ENCODE measurements around the gene C9orf72. TPM values are rescaled to one million over a fixed set of nuclear protein-coding genes. Genes with fewer than 3 reads are reported as not detected.
A peak's percentile ranks its signal among the peaks of the same experiment; 100 is the strongest.
"Not testable (repeated sequence)": the region's sequence is repeated elsewhere in the genome, so short reads cannot be mapped to it uniquely, and the experiment has no call there.

The C9orf72 gene
- total RNA-seq, 2 donors from 2014 or later, result 11.5 to 21.3 TPM

DNA sequence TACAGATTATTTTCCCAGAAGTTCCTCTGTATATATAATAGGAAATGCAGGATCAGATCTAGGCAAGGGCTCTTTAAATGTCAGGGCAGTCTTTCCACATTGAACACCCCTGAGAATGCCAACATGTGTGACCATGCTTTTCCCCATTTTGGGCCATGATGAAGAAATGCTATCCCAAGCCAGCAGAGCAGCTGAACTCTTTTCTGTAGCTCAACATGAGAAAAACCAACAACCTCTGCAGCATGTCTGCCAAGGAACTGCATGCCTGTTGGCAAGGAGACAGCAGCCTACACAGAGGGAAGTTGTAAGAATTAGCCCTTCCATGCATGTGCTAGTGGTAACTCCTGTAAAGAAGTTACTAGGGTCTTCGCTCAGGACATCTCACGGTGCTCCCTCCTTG lies 58.7 kb downstream of the C9orf72 start:
- Mint-ChIP-seq H3K4me1 (ENCODE audit: low read depth) (no peaks in the 10 kb centered on the region), H3K27ac (no peak overlapping the region), H3K27me3 (ENCODE audit: low read depth) (no peaks in the 10 kb centered on the region), H3K36me3 (ENCODE audit: insufficient read depth in 2 of 2) (no peaks in the 10 kb centered on the region), H3K9me3 (no peaks in the 10 kb centered on the region), H3K4me3 (no peak overlapping the region)
- DNase-seq (no peak), ATAC-seq (replicated peaks in 1 of 2) (no peak)

DNA sequence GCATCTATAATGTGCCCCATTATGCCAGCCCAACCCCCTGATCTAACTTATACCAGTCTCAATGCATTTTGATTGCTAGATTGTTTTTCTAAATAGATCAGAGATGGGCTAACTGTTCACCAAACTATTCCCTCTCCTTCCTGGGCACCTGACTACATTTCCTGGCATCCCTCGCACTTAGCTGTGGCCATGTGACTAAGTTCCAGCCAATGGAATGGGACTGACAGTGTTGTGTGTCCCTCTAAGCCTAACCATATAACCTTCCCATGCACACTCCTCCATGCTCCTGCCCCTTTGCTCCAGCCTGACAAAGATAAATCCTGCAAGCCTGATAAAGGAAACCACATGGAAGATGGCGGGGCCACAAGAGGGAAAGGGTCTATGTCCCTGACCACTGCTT lies 61.5 kb downstream of the C9orf72 start:
- DNase-seq (no peak), ATAC-seq (replicated peaks in 1 of 2) (no peak)
- Mint-ChIP-seq H3K27me3 (ENCODE audit: low read depth) (no peaks in the 10 kb centered on the region), H3K4me1 (ENCODE audit: low read depth) (no peaks in the 10 kb centered on the region), H3K36me3 (ENCODE audit: insufficient read depth in 2 of 2) (no peaks in the 10 kb centered on the region), H3K27ac (no peak overlapping the region), H3K9me3 (no peaks in the 10 kb centered on the region), H3K4me3 (no peak overlapping the region)

DNA sequence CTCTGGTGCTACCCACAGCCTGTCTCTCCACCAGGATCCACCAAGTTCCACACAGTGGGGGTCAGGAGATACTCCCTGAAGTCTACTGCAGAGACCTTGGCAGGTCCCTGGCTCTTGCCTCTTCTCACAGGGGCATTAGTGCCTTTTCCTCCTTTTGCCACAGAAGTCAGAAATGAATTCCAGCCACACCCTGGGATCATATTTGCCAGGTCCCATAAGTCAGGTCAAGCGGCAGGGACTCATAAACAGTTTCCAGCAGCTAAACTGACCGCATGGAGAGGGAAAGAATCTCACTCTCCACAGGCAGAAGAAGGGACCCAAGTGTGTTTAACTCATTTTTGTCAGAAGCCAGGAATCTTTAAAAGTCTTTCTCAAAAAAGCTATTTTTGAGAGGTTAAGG lies 62.5 kb downstream of the C9orf72 start:
- Mint-ChIP-seq H3K4me3 (no peak overlapping the region), H3K9me3 (no peaks in the 10 kb centered on the region), H3K27ac (no peak overlapping the region), H3K4me1 (ENCODE audit: low read depth) (peaks cover 7% of the 10 kb centered on the region), H3K27me3 (ENCODE audit: low read depth) (no peaks in the 10 kb centered on the region), H3K36me3 (ENCODE audit: insufficient read depth in 2 of 2) (no peaks in the 10 kb centered on the region)
- ATAC-seq (replicated peaks in 1 of 2) (no peak), DNase-seq (no peak)

DNA sequence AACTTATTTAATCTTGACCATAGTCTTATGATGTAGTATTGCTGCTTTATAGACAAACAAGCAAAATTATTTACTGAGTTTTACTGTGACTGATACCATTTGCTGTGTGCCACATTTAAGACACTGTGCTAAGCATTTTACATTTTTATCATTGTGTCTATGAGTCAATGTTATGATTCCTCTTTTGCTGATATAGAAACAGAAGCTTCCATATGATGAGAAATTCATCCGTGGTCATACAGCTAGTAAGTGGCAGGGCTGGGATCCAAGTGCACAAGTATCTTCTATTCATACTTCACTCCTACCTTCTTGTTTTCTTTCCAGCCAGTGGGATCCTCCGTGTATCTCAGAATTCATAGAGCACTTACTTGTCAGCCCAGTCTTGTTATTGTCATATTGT lies 66.3 kb downstream of the C9orf72 start:
- no peak for ATAC-seq (replicated peaks in 1 of 2)

DNA sequence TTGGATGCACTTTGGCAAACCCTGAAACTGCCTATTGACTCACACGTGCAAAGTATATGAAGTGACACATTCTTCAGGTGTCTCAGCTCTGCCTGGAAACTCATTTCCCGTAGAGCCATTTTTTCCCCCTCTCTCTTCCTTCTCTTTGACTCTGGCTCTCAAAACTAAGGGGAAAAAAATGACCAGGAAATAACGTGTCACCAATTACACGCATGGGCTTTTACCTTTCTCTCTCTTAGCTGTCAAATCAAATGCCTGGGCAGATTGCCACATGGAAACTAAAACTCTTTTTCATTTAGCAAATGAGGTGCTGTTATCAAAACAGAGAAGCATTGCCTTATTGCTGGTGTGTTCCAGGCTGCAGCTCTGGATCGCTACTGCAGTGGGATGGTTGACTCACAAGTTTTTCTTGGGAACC lies 67.5 kb downstream of the C9orf72 start:
- no peak overlapping the region for H3K27ac Mint-ChIP-seq
- peak; percentile 63 to 68 for ATAC-seq (replicated peaks in 1 of 2)
- H3K27me3 Mint-ChIP-seq (ENCODE audit: low read depth), result no peaks in the 10 kb centered on the region
- H3K36me3 Mint-ChIP-seq (ENCODE audit: insufficient read depth in 2 of 2), result peaks cover 0 to 2% of the 10 kb centered on the region in 2 donors
- peaks cover 21% of the 10 kb centered on the region for H3K4me1 Mint-ChIP-seq (ENCODE audit: low read depth)
- no peak overlapping the region for H3K4me3 Mint-ChIP-seq
- DNase-seq, result no peak
- peaks cover 2% of the 10 kb centered on the region in 2 donors for H3K9me3 Mint-ChIP-seq

More for the DNA sequence above, 66.3 kb downstream of the C9orf72 start:
- DNase-seq, result no peak
- H3K4me1 Mint-ChIP-seq (ENCODE audit: low read depth), result peaks cover 21% of the 10 kb centered on the region
- no peaks in the 10 kb centered on the region for H3K9me3 Mint-ChIP-seq
- H3K4me3 Mint-ChIP-seq, result no peak overlapping the region
- no peaks in the 10 kb centered on the region for H3K36me3 Mint-ChIP-seq (ENCODE audit: insufficient read depth in 2 of 2)
- H3K27ac Mint-ChIP-seq, result no peak overlapping the region
- H3K27me3 Mint-ChIP-seq (ENCODE audit: low read depth), result no peaks in the 10 kb centered on the region

DNA sequence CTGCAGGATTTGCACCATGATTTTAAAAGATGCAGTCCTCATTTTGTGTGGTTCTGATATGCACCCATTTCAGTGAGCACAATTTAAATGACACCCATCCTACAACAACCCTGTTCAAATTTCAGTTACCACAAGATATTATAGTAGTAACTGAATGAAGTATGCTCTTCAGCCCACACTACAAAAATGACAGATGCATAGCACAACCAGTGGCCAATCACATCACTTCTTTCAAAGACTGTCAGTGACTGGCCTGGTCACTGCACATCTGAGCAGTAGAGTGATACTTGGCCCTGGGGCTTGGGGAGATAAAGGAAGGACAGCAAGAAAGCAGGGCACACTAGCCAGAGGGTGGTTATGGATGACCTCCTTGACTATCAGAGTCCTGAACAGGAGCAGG lies 69.0 kb downstream of the C9orf72 start:
- H3K36me3 Mint-ChIP-seq (ENCODE audit: insufficient read depth in 2 of 2), result peaks cover 0 to 2% of the 10 kb centered on the region in 2 donors
- ATAC-seq (replicated peaks in 1 of 2) (peak; percentile 65 to 76), DNase-seq (no peak)
- peaks cover 32% of the 10 kb centered on the region for H3K4me1 Mint-ChIP-seq (ENCODE audit: low read depth)
- no peak overlapping the region for H3K27ac Mint-ChIP-seq
- H3K27me3 Mint-ChIP-seq (ENCODE audit: low read depth), result no peaks in the 10 kb centered on the region
- peaks cover 2% of the 10 kb centered on the region in 2 donors for H3K9me3 Mint-ChIP-seq
- H3K4me3 Mint-ChIP-seq, result no peak overlapping the region

DNA sequence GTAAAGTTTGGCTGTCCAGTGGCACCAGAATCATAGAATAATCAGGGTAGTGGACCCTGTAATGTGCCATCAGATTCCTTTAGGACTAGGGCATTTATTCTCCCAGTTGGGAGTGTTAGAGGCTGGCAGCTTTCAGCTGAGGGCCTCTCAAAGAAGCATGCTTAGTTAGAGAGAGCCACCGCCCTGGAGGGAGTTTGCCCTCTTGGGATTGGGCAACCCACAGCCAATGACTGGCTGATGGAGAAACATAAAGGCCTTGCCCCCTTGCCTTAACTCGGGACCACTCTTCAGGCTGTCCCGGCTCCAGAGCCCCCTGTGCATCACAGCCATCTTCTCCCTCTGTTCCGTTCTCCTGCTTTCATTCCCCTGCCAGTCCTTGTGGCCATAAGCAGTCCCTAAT lies 69.7 kb downstream of the C9orf72 start:
- Mint-ChIP-seq H3K9me3 (peaks cover 2% of the 10 kb centered on the region in 2 donors), H3K4me3 (no peak overlapping the region), H3K36me3 (ENCODE audit: insufficient read depth in 2 of 2) (peaks cover 0 to 2% of the 10 kb centered on the region in 2 donors), H3K27ac (no peak overlapping the region), H3K27me3 (ENCODE audit: low read depth) (no peaks in the 10 kb centered on the region), H3K4me1 (ENCODE audit: low read depth) (peaks cover 35% of the 10 kb centered on the region)
- ATAC-seq (replicated peaks in 1 of 2) (no peak), DNase-seq (no peak)

DNA sequence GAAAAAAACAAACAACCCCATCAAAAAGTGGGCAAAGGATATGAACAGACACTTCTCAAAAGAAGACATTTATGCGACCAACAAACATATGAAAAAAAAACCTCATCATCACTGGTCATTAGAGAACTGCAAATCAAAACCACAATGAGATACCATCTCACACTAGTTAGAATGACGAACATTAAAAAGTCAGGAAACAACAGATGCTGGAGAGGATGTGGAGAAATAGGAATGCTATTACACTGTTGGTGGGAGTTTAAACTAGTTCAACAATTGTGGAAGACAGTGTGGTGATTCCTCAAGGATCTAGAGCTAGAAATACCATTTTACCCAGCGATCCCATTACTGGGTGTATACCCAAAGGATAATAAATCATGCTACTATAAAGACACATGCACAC lies 72.4 kb downstream of the C9orf72 start:
- not testable (repeated sequence) for H3K27me3 Mint-ChIP-seq (ENCODE audit: low read depth); H3K27ac Mint-ChIP-seq; H3K9me3 Mint-ChIP-seq

DNA sequence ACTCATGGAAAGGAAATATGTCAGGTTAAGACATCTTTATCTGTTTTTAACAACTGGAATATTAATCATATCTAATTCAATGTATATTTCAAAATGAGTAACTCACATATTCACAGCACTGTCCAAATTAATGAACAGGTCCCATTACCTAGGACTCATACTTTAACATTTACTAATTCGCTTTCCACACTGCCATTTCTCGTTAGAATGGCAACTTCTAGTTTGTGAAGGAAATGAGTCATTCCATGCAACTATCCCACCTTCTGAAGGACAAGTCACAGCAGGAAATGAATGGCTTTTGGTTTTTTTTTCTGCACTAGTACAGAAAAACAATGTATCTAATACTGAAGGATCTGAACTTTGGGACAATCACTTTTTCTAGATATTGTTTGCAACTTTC lies 73.8 kb downstream of the C9orf72 start:
- ATAC-seq (replicated peaks in 1 of 2), result peak; percentile 72 to 74
- Mint-ChIP-seq H3K4me1 (ENCODE audit: low read depth) (peaks cover 23% of the 10 kb centered on the region), H3K27ac (no peak overlapping the region), H3K27me3 (ENCODE audit: low read depth) (no peaks in the 10 kb centered on the region), H3K4me3 (no peak overlapping the region), H3K36me3 (ENCODE audit: insufficient read depth in 2 of 2) (peaks cover 0 to 2% of the 10 kb centered on the region in 2 donors), H3K9me3 (peaks cover 2% of the 10 kb centered on the region in 2 donors)
- DNase-seq, result no peak

More for the DNA sequence above, 72.4 kb downstream of the C9orf72 start:
- not testable (repeated sequence) for H3K36me3 Mint-ChIP-seq (ENCODE audit: insufficient read depth in 2 of 2); H3K4me3 Mint-ChIP-seq; ATAC-seq (replicated peaks in 1 of 2); DNase-seq
- peaks cover 29% of the 10 kb centered on the region for H3K4me1 Mint-ChIP-seq (ENCODE audit: low read depth)

DNA sequence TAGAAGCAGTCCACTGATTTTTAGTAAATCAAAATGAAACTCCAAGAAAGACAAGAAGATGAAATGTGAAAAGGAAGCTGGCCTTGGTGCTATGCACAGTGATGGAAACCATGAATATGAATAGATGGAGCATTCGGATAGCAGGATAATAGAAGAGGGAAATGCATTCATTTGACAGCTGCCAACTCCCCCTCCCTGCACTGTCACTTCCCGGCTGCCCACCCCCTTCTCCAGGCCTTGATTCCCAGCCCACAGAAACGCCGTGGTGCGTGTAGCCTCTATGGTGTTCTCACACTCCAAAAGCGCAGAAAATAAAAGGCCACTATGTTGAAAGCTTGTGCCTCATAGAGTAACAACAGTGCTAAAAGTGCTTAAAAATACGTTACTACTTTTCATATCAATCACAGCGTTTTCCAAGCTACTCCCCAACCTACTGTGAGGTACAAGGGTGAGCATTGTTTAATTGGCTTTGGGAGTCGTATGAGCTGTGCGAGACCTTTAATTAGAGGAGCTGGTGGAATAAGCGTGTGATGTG lies 75.3 kb downstream of the C9orf72 start:
- ATAC-seq (replicated peaks in 1 of 2) (no peak), DNase-seq (no peak)
- Mint-ChIP-seq H3K4me1 (ENCODE audit: low read depth) (peaks cover 14% of the 10 kb centered on the region), H3K27ac (no peak overlapping the region), H3K27me3 (ENCODE audit: low read depth) (no peaks in the 10 kb centered on the region), H3K36me3 (ENCODE audit: insufficient read depth in 2 of 2) (peaks cover 4 to 5% of the 10 kb centered on the region in 2 donors), H3K9me3 (peaks cover 2 to 4% of the 10 kb centered on the region in 2 donors), H3K4me3 (no peak overlapping the region)

Other genes with a start within 250 kb of the C9orf72 start
- not detected for gene IFNK, start 49.2 kb downstream of the C9orf72 start, total RNA-seq
- 1 to 10 TPM; 1.3 to 1.6 TPM for gene MOB3B, start 43.7 kb downstream of the C9orf72 start, total RNA-seq

All from activated T-cell treated with anti-CD3 and anti-CD28 coated beads, Interleukin-2, amount 50 U/mL, for 72 hours (primary cell).